ENCODE results near the gene ACIN1. TPM values are rescaled to one million over a fixed set of nuclear protein-coding genes. Genes with fewer than 3 reads are reported as not detected.

ACIN1 gene
- polyA plus RNA-seq, 1 donor (not counting 4 experiments of a cell fraction or from before 2014, with no cell fraction given) = 104 TPM

GRCh38 chr14:23112359-23113178, 17.6 kb upstream of the ACIN1 start:
- FAIRE-seq = no peak
- dilution Hi-C loops (cut with MboI; ENCODE audit: extremely low pct_ligation_motif_present, low sequenced_read_pairs) = no loop called here
- H3K79me2 ChIP-seq (ENCODE audit: control insufficient read depth, insufficient read depth, low read length) = no peaks in the 10 kb centered on the region

GRCh38 chr14:23110579-23111365, 15.8 kb upstream of the ACIN1 start:
- FAIRE-seq (no peak), DNase-seq (ENCODE audit: low read depth, low spot score) (no peak)
- H3K4me2 ChIP-seq (ENCODE audit: control insufficient read depth, extremely low read depth, insufficient read depth, low read depth, low read length) = no peak overlapping the region
- H3K79me2 ChIP-seq (ENCODE audit: control insufficient read depth, insufficient read depth, low read length) = no peaks in the 10 kb centered on the region
- H3K4me1 ChIP-seq (ENCODE audit: control insufficient read depth, extremely low read depth, insufficient read depth, low read length) = peaks cover 18% of the 10 kb centered on the region
- H2AFZ ChIP-seq (ENCODE audit: control insufficient read depth, low read length) = no peak overlapping the region
- no peak for TF ChIP-seq CTCF (optimal IDR thresholded peaks at IDR 0.05 in 1 of 3, IDR thresholded peaks at IDR 0.05 in 1 of 3, conservative IDR thresholded peaks at IDR 0.05 in 1 of 3; ENCODE audit: extremely low read depth in 1 of 3, insufficient read depth in 2 of 3, low read length in 3 of 3)
- TF ChIP-seq EZH2 (IDR thresholded peaks at IDR 0.05; ENCODE audit: low read length) = no peak
- H3K9me3 ChIP-seq (ENCODE audit: control insufficient read depth, low read depth, low read length) = no peaks in the 10 kb centered on the region
- no peak overlapping the region for H3K9ac ChIP-seq (ENCODE audit: control insufficient read depth, extremely low read depth, insufficient read depth, low read length)
- no peaks in the 10 kb centered on the region for H3K36me3 ChIP-seq (ENCODE audit: control insufficient read depth in 2 of 2, extremely low read depth in 1 of 2, insufficient read depth in 2 of 2, low read length in 2 of 2)
- H3K9me1 ChIP-seq (ENCODE audit: control insufficient read depth, extremely low read depth, insufficient read depth, low read length) = no peaks in the 10 kb centered on the region
- no peak overlapping the region for H3K4me3 ChIP-seq (ENCODE audit: control insufficient read depth in 2 of 3, extremely low read depth in 1 of 3, insufficient read depth in 2 of 3, low read depth in 1 of 3, low read length in 3 of 3)
- H3K27ac ChIP-seq (ENCODE audit: control insufficient read depth, insufficient read depth, low read length) = no peak overlapping the region
- no peaks in the 10 kb centered on the region for H3K27me3 ChIP-seq (ENCODE audit: control insufficient read depth, extremely low read depth, insufficient read depth, low read length)
- dilution Hi-C loops (cut with MboI; ENCODE audit: extremely low pct_ligation_motif_present, low sequenced_read_pairs) = no loop called here
- no peaks in the 10 kb centered on the region for H4K20me1 ChIP-seq (ENCODE audit: control insufficient read depth, extremely low read depth, insufficient read depth, low read length)

More at GRCh38 chr14:23112359-23113178, 17.6 kb upstream of the ACIN1 start:
- peaks cover 21% of the 10 kb centered on the region for H3K4me1 ChIP-seq (ENCODE audit: control insufficient read depth, extremely low read depth, insufficient read depth, low read length)
- no peaks in the 10 kb centered on the region for H3K9me3 ChIP-seq (ENCODE audit: control insufficient read depth, low read depth, low read length)
- no peak overlapping the region for H3K27ac ChIP-seq (ENCODE audit: control insufficient read depth, insufficient read depth, low read length)
- no peaks in the 10 kb centered on the region for H3K9me1 ChIP-seq (ENCODE audit: control insufficient read depth, extremely low read depth, insufficient read depth, low read length)
- H3K27me3 ChIP-seq (ENCODE audit: control insufficient read depth, extremely low read depth, insufficient read depth, low read length) = no peaks in the 10 kb centered on the region
- H3K4me2 ChIP-seq (ENCODE audit: control insufficient read depth, extremely low read depth, insufficient read depth, low read depth, low read length) = no peak overlapping the region
- DNase-seq (ENCODE audit: low read depth, low spot score) = no peak
- no peaks in the 10 kb centered on the region for H4K20me1 ChIP-seq (ENCODE audit: control insufficient read depth, extremely low read depth, insufficient read depth, low read length)
- no peak for TF ChIP-seq CTCF (optimal IDR thresholded peaks at IDR 0.05 in 1 of 3, IDR thresholded peaks at IDR 0.05 in 1 of 3, conservative IDR thresholded peaks at IDR 0.05 in 1 of 3; ENCODE audit: extremely low read depth in 1 of 3, insufficient read depth in 2 of 3, low read length in 3 of 3)
- no peak for TF ChIP-seq EZH2 (IDR thresholded peaks at IDR 0.05; ENCODE audit: low read length)
- H3K9ac ChIP-seq (ENCODE audit: control insufficient read depth, extremely low read depth, insufficient read depth, low read length) = no peak overlapping the region
- H2AFZ ChIP-seq (ENCODE audit: control insufficient read depth, low read length) = no peak overlapping the region
- H3K36me3 ChIP-seq (ENCODE audit: control insufficient read depth in 2 of 2, extremely low read depth in 1 of 2, insufficient read depth in 2 of 2, low read length in 2 of 2) = no peaks in the 10 kb centered on the region
- no peak overlapping the region for H3K4me3 ChIP-seq (ENCODE audit: control insufficient read depth in 2 of 3, extremely low read depth in 1 of 3, insufficient read depth in 2 of 3, low read depth in 1 of 3, low read length in 3 of 3)

All from keratinocyte (primary cell).